ENCODE measurements around the gene GUCD1. TPM values are rescaled to one million over a fixed set of nuclear protein-coding genes. Genes with fewer than 3 reads are reported as not detected.

The GUCD1 gene
- total RNA-seq, 3 donors from 2014 or later (not counting 1 experiment from before 2014, with no cell fraction given) = 76.9 to 102 (median 94.9) TPM

DNA sequence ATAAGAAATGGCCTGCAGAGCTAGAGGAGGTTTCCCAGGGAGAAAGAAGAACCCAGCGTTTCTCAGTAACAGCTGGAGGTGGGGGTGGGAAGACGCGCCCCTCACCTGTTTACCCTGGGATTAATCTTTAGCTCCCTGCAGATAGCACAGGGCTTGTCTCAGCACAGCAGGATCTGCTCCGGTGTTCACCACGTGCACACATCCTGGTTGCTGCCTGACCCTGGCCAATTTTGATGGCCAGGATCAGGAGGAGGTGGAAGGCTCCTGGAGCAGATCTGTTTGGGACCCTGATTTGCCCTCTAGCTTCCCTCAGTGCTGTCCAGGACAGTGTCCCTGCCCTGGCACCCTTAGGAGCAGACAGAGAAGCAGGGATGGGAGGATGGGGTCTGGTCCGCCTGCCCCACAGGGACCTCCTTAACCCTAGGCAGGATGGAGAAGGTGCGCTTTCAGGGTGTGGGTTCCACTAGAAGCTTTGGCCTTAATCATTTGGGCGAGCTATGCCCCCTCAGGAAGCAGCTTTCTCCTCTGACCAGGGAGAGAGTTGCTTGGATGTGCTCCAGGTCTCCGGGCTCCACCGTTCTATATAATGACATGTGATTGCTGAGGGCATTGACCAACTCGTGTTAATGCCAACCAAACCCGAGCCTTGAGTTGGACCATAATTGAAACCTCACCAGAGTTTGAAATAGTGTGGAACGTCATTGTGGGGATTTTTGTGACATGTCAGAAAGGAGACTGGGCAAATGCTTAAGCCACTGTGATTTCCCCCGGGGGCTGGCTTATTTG lies 40.5 kb downstream of the GUCD1 start:
- WGBS (ENCODE audit: insufficient coverage) = 72% methylated on average over 14 of the region's 14 CpGs
- Mint-ChIP-seq H3K27ac (no peak overlapping the region), H3K36me3 (no peaks in the 10 kb centered on the region), H3K4me1 (peaks cover 29 to 42% of the 10 kb centered on the region in 2 donors), H3K27me3 (ENCODE audit: low read depth in 2 of 2) (no peaks in the 10 kb centered on the region), H3K4me3 (no peak overlapping the region), H3K9me3 (no peaks in the 10 kb centered on the region)
- Histone ChIP-seq H3K9me3 (ENCODE audit: control insufficient read depth, insufficient read depth, low read length) (no peaks in the 10 kb centered on the region), H3K27me3 (ENCODE audit: control insufficient read depth, insufficient read depth, low read length) (no peaks in the 10 kb centered on the region), H3K4me1 (ENCODE audit: control insufficient read depth, insufficient read depth, low read length) (peaks cover 32% of the 10 kb centered on the region), H3K36me3 (ENCODE audit: control insufficient read depth, insufficient read depth, low read length) (no peaks in the 10 kb centered on the region), H3K27ac (ENCODE audit: low read length) (no peak overlapping the region), H3K4me3 (ENCODE audit: low read length) (no peak overlapping the region)
- no peak for DNase-seq
- intact Hi-C loops (cut with micrococcal nuclease) = no loop called here
- no peak for ATAC-seq
- TF ChIP-seq, protein P1, sequence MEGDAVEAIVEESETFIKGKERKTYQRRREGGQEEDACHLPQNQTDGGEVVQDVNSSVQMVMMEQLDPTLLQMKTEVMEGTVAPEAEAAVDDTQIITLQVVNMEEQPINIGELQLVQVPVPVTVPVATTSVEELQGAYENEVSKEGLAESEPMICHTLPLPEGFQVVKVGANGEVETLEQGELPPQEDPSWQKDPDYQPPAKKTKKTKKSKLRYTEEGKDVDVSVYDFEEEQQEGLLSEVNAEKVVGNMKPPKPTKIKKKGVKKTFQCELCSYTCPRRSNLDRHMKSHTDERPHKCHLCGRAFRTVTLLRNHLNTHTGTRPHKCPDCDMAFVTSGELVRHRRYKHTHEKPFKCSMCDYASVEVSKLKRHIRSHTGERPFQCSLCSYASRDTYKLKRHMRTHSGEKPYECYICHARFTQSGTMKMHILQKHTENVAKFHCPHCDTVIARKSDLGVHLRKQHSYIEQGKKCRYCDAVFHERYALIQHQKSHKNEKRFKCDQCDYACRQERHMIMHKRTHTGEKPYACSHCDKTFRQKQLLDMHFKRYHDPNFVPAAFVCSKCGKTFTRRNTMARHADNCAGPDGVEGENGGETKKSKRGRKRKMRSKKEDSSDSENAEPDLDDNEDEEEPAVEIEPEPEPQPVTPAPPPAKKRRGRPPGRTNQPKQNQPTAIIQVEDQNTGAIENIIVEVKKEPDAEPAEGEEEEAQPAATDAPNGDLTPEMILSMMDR (IDR thresholded peaks at IDR 0.05) = no peak

DNA sequence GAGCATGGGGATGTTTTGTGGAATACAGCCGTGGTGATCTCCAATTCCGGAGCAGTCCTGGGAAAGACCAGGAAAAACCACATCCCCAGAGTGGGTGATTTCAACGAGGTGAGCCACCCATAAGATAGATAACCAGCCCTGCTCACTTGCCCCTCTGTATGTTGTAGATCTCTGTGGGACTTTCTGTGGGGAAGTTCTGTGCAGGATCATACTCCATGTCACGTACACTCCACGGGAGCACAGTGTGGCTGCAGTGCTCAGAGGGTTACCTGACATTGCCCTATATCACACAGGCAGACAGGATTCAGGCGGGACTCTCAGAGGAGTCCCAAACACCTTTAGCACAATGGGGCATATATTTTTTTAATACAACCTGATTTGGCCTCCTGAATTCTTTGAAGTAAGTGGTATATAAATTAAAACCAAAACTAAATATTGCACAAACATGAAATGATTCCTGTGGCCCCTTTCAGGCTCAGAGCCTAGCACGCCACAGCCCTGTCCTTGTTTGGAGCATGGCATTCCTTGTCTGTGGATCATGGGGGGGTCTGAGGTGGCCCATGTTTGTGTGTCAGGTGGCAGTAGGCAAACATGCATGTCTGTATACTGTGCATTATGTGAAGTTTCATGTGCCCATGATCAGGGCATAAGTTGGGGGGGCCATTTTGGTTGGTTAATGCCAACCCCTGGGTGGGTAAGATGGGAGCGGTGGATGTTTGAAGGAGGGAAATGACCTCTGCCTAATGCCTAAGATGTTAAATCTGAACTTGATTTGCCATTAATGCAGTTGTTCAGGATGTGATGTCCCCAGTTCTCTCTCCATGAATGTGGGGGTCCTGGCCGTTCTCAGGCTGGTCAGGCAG lies 41.3 kb downstream of the GUCD1 start:
- DNase-seq (no peak), ATAC-seq (no peak)
- Histone ChIP-seq H3K27me3 (ENCODE audit: control insufficient read depth, insufficient read depth, low read length) (no peaks in the 10 kb centered on the region), H3K27ac (ENCODE audit: low read length) (no peak overlapping the region), H3K4me3 (ENCODE audit: low read length) (no peak overlapping the region), H3K4me1 (ENCODE audit: control insufficient read depth, insufficient read depth, low read length) (peaks cover 32% of the 10 kb centered on the region), H3K36me3 (ENCODE audit: control insufficient read depth, insufficient read depth, low read length) (no peaks in the 10 kb centered on the region), H3K9me3 (ENCODE audit: control insufficient read depth, insufficient read depth, low read length) (no peaks in the 10 kb centered on the region)
- Mint-ChIP-seq H3K36me3 (no peaks in the 10 kb centered on the region), H3K4me3 (no peak overlapping the region), H3K27me3 (ENCODE audit: low read depth in 2 of 2) (no peaks in the 10 kb centered on the region), H3K27ac (no peak overlapping the region), H3K9me3 (no peaks in the 10 kb centered on the region), H3K4me1 (peaks cover 29 to 42% of the 10 kb centered on the region in 2 donors)
- WGBS (ENCODE audit: insufficient coverage) = 95% methylated on average over 8 of the region's 9 CpGs
- TF ChIP-seq, protein P1 (IDR thresholded peaks at IDR 0.05) = no peak
- intact Hi-C loops (cut with micrococcal nuclease) = no loop called here

DNA sequence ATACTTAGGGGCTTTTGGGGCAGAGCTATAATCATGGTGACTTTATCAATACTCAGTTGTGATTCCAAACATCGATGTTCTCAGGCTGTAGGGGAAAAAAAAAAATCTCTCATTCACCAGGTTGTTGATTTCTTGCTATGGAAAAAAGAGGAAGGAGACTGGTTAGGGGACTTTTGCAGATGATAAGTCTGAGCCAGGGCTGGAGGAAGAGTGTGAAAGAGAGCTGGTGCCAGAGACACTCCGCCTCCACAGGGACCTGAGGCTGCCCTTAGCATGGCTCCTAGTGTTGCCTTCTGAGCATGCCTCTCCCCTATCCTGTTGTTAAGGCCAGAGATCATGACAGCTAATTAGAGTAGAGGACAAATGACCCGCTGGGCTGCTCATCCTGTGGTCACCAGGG lies 42.9 kb downstream of the GUCD1 start:
- no peaks in the 10 kb centered on the region for H3K9me3 Mint-ChIP-seq
- H3K27ac ChIP-seq (ENCODE audit: low read length) = no peak overlapping the region
- H3K4me1 Mint-ChIP-seq = peaks cover 29 to 42% of the 10 kb centered on the region in 2 donors
- no peaks in the 10 kb centered on the region for H3K27me3 ChIP-seq (ENCODE audit: control insufficient read depth, insufficient read depth, low read length)
- DNase-seq (no peak), ATAC-seq (peak; percentile 28 to 43 (median 33))
- no peaks in the 10 kb centered on the region for H3K36me3 Mint-ChIP-seq
- peak overlapping the region; percentile 50 for H3K4me3 Mint-ChIP-seq
- H3K36me3 ChIP-seq (ENCODE audit: control insufficient read depth, insufficient read depth, low read length) = no peaks in the 10 kb centered on the region
- TF ChIP-seq, protein P1 (IDR thresholded peaks at IDR 0.05) = no peak
- H3K27ac Mint-ChIP-seq = peak overlapping the region; percentile 22 to 30
- H3K4me3 ChIP-seq (ENCODE audit: low read length) = no peak overlapping the region
- no peaks in the 10 kb centered on the region for H3K9me3 ChIP-seq (ENCODE audit: control insufficient read depth, insufficient read depth, low read length)
- intact Hi-C loops (cut with micrococcal nuclease) = no loop called here
- H3K4me1 ChIP-seq (ENCODE audit: control insufficient read depth, insufficient read depth, low read length) = peaks cover 35% of the 10 kb centered on the region
- H3K27me3 Mint-ChIP-seq (ENCODE audit: low read depth in 2 of 2) = no peaks in the 10 kb centered on the region
- 55% methylated on average over 2 of the region's 3 CpGs for WGBS (ENCODE audit: insufficient coverage)

Measured in natural killer cell (primary cell).